Panc1 (cell line): ENCODE data around the gene CTSD.

ENCODE experiments used
- TF ChIP-seq, protein P1 (sequence below), 2 experiments: IDR thresholded peaks; 2 replicates each; pipeline ENCODE4 v1.6.1; 2011 to 2012; ENCODE audit warnings: low read depth in 2 of 2, control low read depth in 1 of 2, low read length in 1 of 2, mild to moderate bottlenecking in 1 of 2, moderate library complexity in 1 of 2; ENCODE audit not compliant: insufficient read depth in 1 of 2
- TF ChIP-seq, protein P2 (sequence below): fragments of 450-650 bp; IDR thresholded peaks from 2 replicates; pipeline ENCODE4 v1.5.1; 2017; ENCODE audit warnings: mild to moderate bottlenecking

DNA sequence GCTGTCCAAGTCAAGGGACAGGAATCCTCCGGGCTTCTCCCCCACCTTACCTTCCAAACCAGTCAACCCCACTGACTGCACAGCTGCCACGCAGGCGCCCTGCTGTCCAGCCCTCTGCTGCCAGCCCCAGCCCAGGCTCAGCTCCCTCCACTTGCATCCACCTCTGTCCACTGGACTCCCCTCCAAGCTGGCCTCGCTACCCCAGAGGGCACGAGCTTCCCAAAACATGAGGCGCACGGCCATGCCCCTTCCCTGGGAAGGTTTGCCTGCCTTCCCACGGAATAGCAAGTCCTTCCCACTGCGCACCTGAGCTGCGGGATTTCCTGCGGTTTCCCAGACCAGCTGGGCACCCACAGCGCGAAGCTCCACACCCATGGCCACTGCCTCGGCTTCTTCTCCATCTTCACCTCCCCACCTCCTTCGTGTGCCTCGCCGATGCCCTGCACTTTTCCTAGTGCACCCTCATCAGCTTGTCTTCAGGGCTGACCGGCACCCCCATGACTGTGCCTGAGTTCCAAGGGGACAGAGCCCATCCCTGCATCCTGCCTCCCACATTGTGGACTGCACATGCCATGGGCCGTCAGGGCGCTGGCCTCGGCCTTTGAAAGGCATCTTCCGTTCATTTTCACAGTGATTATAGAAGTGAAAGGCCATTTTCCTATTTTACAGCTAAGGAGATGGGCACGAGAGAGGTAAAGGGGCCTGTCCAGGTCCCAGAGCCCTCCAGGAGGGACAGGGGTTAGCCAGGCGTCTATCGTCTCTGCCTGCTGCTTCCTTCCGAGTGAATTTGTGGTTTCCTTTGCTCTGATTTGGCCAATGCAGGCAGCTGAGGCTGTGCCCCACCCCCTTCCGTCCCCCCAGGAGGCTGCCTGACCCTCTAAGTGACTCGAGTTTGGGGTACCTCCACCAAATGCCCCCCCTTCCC is 29.7 kb downstream of the CTSD start:
- TF ChIP-seq, protein P1, sequence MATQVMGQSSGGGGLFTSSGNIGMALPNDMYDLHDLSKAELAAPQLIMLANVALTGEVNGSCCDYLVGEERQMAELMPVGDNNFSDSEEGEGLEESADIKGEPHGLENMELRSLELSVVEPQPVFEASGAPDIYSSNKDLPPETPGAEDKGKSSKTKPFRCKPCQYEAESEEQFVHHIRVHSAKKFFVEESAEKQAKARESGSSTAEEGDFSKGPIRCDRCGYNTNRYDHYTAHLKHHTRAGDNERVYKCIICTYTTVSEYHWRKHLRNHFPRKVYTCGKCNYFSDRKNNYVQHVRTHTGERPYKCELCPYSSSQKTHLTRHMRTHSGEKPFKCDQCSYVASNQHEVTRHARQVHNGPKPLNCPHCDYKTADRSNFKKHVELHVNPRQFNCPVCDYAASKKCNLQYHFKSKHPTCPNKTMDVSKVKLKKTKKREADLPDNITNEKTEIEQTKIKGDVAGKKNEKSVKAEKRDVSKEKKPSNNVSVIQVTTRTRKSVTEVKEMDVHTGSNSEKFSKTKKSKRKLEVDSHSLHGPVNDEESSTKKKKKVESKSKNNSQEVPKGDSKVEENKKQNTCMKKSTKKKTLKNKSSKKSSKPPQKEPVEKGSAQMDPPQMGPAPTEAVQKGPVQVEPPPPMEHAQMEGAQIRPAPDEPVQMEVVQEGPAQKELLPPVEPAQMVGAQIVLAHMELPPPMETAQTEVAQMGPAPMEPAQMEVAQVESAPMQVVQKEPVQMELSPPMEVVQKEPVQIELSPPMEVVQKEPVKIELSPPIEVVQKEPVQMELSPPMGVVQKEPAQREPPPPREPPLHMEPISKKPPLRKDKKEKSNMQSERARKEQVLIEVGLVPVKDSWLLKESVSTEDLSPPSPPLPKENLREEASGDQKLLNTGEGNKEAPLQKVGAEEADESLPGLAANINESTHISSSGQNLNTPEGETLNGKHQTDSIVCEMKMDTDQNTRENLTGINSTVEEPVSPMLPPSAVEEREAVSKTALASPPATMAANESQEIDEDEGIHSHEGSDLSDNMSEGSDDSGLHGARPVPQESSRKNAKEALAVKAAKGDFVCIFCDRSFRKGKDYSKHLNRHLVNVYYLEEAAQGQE (IDR thresholded peaks at IDR 0.05; ENCODE audit: insufficient read depth in 1 of 2, low read depth in 2 of 2, low read length in 1 of 2), result no peak
- TF ChIP-seq, protein P2, sequence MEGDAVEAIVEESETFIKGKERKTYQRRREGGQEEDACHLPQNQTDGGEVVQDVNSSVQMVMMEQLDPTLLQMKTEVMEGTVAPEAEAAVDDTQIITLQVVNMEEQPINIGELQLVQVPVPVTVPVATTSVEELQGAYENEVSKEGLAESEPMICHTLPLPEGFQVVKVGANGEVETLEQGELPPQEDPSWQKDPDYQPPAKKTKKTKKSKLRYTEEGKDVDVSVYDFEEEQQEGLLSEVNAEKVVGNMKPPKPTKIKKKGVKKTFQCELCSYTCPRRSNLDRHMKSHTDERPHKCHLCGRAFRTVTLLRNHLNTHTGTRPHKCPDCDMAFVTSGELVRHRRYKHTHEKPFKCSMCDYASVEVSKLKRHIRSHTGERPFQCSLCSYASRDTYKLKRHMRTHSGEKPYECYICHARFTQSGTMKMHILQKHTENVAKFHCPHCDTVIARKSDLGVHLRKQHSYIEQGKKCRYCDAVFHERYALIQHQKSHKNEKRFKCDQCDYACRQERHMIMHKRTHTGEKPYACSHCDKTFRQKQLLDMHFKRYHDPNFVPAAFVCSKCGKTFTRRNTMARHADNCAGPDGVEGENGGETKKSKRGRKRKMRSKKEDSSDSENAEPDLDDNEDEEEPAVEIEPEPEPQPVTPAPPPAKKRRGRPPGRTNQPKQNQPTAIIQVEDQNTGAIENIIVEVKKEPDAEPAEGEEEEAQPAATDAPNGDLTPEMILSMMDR, result no peak
